HG03442 (cell line): ENCODE measurements around the gene DRICH1.
"Not testable (repeated sequence)": the region's sequence is repeated elsewhere in the genome, so short reads cannot be mapped to it uniquely, and the experiment has no call there.

Experiments
- ATAC-seq: cut with Tn5 transposase; IDR thresholded peaks from one replicate; pipeline ENCODE4 v1.9.1; 2021; ENCODE audit warnings: mild to moderate bottlenecking, moderate library complexity; ENCODE audit not compliant: unreplicated experiment

The DRICH1 gene

GRCh38 chr22:23570681-23571080 lies 61.4 kb downstream of the DRICH1 start:
- ATAC-seq, result no peak

- ATAC-seq, result no peak
These were observed 62.4 kb downstream of the DRICH1 start for GRCh38 chr22:23569716-23570115.

DNA sequence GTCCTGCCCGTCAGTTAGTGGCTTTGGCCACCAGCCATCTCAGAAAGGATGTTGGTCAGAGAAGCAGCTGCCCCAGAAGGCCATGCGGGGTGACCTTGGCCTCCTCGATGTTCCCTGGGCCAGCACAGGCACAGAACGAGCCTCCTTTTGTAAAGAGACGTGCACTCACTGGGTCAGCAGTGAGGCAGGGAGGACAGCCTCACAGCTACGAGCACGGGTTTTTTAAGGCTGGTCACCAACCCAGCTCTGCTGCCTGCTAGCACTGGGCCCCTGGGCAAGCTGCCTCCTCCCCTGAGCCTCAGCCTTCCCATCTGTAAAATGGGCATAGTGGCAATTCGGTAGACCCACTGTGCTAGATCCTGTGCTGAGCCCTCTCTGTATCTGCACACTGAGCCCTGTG lies 62.8 kb downstream of the DRICH1 start:
- ATAC-seq, result no peak

GRCh38 chr22:23566705-23567475 lies 65.2 kb downstream of the DRICH1 start:
- ATAC-seq, result no peak

DNA sequence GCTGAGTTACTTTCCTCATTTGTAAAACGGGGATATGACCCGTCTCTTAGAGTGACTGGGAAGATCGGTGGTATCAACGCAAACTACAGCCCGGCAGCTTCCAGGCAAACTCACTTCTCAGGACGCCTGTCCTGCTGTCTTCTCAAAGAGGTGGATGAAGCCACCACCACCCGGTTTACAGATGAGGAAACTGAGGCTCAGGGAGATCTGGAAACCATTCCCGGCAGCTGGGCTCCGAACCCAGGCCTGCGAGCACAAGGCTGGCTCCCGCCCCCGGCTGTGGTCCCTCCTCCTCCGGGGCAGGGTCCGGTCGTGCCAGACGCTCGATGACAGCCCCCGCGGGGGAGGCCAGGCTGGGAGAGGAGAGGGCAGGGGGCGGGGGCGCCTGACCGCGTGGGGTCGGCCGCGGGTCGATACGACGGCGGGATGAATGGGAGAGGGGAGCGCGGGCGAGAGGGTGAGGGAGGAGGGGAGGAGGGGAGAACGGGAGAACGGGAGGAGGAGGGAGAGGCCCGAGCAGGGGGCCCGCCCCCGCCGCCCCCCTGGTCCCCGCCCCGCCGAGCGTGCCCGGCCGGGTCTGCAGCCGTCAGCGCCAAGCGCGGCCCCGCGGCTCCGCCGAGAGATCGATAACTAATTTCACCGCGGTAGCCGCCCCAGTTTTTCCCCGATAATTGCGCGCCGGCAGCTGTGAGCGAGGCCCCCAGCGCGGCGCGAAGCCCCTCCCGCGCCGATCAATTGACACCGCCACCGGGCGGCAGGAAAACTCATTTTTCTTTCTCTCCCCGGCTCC lies 66.0 kb downstream of the DRICH1 start:
- ATAC-seq, result no peak

DNA sequence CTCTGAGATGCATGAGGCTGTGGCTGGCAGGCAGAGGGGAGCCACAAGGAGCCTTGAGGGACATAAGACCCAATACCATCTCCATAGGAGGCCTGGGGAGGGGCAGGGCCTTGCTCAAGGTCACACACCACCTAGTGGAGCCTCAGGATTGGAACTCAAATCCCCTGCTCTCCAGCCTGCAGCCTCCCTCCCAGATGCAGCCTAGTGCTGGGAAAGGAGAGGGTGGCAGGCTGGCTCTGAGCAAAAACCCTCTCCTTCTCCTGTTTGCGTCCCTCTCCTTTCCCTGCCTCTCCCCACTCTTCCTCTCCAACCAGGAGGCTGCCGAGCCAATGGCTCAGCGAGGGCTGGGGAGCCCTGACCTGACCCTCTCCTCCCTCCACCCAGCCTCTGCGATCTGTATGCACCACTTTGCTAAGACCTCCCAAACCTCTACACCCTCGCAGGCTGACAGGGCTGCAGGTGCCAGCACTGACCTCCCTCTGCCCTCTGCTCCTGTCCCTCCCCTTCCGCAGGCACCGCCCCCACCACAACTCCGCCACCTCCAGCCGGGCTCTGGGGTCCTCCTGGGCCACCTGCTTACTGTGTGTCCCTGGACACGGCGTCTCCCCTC lies 66.7 kb downstream of the DRICH1 start:
- no peak for ATAC-seq

DNA sequence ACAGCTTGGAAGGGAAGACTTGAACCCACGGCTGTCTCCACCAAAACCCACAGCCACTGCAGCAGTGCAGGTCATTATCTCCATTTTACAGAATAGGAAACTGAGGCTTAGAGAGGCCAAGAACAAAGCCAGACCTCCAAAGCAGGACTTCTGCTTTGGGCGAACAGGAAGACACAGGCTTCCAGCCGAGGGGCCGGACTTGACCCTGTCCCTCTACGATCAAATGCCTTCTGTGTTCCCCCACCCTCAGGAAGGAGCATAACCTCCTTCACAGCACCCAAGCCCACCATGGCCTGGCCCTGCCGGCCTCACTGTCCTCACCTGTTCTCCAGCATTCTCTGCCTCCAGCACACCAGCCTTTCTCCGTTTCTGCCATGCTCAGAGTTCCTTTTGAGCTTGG lies 67.8 kb downstream of the DRICH1 start:
- no peak for ATAC-seq

DNA sequence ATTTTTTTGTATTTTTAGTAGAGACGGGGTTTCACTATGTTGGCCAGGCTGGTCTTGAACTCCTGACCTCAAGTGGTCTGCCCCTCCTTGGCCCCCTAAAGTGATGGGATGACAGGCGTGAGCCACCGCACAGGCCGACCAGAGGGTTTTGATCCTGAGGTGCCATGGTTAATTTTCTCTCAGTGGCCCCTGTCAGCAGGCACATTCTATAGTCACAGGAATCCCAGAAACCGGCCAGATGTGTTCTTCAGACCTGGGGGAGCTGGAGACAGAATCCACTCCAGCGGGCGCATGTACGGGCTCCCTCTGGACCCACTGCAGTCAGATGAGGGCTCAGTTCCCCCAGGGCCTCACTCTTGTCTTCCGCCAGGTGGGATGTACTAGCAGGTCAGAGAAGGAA lies 69.0 kb downstream of the DRICH1 start:
- ATAC-seq, result no peak

DNA sequence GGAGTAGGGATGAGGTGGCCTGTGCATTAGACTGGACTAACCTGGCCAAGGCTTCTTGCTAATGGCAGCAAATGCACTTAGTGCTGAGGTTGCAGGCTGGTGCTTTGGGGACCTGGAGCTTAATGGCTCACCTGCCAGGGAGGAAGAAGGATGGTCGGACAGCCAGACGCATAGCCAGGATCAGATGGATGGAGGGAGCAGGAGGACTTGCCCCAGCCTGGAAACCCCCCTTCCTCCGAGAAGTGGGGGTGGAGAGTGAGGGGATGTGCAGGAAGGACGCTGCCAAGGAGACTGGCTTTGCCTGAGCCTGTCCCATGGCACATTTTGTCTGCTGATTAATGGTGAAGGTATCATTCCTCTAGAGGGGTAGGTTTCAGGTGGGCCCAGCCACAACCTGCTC lies 69.9 kb downstream of the DRICH1 start:
- ATAC-seq, result no peak

DNA sequence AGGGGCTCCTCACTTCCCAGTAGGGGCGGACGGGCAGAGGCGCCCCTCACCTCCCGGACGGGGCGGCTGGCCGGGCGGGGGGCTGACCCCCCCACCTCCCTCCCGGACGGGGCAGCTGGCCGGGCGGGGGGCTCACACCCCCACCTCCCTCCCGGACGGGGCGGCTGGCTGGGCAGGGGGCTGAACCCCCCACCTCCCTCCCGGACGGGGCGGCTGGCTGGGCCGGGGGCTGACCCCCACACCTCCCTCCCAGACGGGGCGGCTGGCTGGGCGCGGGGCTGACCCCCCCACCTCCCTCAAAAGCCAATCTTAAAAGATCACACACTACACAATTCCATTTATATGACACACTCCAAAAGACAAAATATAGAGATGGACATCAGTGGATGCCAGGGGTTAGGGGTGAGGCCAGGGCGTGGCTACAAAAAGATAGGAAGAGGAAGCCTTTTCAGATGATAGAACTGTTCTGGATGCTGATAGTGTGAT lies 71.1 kb downstream of the DRICH1 start:
- ATAC-seq, result not testable (repeated sequence)

- ATAC-seq, result not testable (repeated sequence)
These were observed 71.9 kb downstream of the DRICH1 start for GRCh38 chr22:23560215-23560614.
